DMS53 treated with DMSO at 0.1 percent for 48 hours (cell line): ENCODE measurements around the gene OR10AG1.

Source experiments
- DNase-seq: peaks from one replicate; lab custom pipeline; 2025; ENCODE audit not compliant: unreplicated experiment; lab: John Stamatoyannopoulos, UW

The OR10AG1 gene, protein sequence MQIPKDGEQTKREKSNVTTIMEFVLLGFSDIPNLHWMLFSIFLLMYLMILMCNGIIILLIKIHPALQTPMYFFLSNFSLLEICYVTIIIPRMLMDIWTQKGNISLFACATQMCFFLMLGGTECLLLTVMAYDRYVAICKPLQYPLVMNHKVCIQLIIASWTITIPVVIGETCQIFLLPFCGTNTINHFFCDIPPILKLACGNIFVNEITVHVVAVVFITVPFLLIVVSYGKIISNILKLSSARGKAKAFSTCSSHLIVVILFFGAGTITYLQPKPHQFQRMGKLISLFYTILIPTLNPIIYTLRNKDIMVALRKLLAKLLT

GRCh38 chr11:55969845-55970244 lies at the start of gene OR10AG1:
OR10AG1 (minus strand) TSS chr11:55969945; CDS start chr11:55969907, 38 bp downstream.
- DNase-seq: no peak

DNA sequence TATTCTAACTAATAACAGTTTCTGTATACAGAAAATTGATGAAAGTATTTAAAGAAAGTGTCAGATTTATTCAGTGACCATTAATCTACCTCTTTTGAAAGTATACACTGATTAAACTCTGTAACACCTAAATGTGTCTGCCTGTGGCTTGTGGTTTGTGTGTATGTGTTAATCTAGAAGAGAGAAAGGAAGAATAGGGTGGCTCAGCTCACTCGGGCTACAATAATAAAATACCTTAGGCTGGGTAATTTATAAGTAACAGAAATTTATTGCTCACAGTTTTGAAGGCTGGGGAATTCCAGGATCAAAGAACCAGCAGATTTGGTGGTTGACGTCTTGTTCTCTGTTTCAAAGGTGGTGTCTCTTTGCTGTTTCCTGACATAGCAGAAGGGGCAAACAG lies 44.1 kb upstream of the OR10AG1 start:
- DNase-seq: no peak

- DNase-seq: no peak
Measured at GRCh38 chr11:56010716-56011115, 41.0 kb upstream of the OR10AG1 start.

- no peak for DNase-seq
Measured at GRCh38 chr11:55994525-55994924, 24.8 kb upstream of the OR10AG1 start, which contains the start of gene OR5F1. OR5F1 (minus strand) TSS chr11:55994625; CDS start chr11:55994625, 0 bp downstream.

- no peak for DNase-seq
Measured at GRCh38 chr11:55970935-55971334, 1.2 kb upstream of the OR10AG1 start.

DNA sequence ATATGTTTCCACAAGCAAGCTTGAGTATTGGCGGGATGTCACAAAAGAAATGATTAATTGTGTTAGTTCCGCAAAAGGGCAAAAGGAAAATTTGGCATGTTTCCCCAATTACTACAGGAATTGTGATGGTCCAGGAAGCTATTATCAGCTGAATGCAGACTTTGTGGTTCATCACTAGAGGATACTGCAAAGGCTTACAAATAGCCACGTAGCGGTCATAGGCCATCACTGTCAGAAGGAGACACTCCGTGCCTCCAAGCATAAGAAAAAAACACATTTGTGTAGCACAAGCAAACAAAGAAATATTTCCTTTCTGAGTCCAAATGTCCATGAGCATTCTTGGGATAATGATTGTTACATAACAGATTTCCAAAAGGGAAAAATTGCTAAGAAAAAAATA lies 1.8 kb downstream of the OR10AG1 start:
- DNase-seq: no peak

DNA sequence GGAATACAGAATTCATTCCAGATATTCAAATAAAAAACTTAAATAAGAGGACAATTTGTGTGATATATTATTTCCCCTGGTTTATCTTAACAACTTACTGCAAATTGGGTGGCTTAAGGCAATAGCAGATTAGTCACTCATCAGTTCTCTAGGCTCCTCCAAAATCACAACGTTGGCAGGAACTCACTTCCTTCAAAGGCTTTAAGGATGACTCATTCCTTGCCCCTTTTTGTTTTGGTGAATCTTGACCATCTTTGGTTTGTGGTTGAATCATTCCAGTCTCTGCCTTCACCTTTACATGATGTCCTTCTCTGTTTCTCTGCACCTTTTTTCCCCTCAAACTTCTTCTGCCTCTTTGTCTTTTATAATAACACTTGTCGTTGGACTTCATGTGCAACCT lies 3.4 kb downstream of the OR10AG1 start:
- no peak for DNase-seq

DNA sequence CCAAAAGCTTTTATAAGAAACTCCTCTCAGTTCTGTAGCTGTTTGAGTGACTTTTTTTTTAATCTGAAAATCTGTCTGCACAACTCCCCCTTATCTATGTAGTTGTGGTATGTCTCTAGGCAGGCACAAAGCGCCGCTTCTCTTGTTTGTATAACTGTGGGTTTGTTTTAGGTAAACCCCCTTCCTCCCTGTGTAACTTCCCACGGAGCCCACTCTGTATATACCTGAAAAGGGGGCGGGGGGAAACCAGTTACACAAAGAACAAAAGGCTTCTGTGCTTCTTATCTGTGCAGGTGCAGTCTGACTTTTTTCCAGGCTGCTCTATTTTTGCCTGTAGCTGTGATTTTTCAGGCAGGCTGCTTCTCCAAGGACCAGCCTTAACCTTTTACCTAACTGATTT lies 13.2 kb downstream of the OR10AG1 start:
- no peak for DNase-seq

GRCh38 chr11:55949330-55949729 lies 20.4 kb downstream of the OR10AG1 start:
- DNase-seq: no peak

- DNase-seq: peak; percentile 8
Measured at GRCh38 chr11:55942785-55943392, 26.9 kb downstream of the OR10AG1 start.

GRCh38 chr11:55936300-55936699 lies 33.4 kb downstream of the OR10AG1 start, which contains the start of gene OR5I1:
OR5I1 (minus strand) TSS chr11:55936400; CDS start chr11:55936400, 0 bp downstream.
- DNase-seq: no peak

DNA sequence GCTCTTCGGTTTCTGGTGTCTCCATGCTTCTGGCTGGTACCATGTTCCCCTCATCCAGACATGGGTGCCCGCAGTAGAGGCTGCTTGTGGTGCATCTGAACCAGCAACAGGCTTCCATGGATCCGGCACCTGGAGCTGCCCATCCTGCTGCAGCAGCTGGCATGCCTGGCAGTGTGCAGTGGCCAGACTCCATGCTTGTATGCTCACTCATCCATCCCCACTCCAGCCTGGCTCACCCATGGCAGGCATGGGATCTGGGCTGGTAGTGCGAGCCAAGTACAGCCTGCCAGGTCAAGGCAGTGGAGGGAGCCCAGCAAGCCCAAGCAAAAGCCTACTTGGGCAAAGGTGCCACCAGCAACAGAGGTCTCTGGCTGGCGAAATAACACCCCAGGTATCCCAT lies 49.2 kb downstream of the OR10AG1 start:
- DNase-seq: no peak
